H1 (cell line): ENCODE results near the gene MTIF3. TPM values are rescaled to one million over a fixed set of nuclear protein-coding genes. Genes with fewer than 3 reads are reported as not detected.

Experiments used
- CTCF ChIA-PET: fragments of 300-600 bp; sonication (Branson Sonifier 250); formaldehyde crosslinking; loops from one replicate; lab custom pipeline; 2021; ENCODE audit not compliant: partially characterized antibody; lab: Charles Lee
- POLR2A ChIA-PET: fragments of 300-600 bp; sonication (Branson Sonifier 250); formaldehyde crosslinking; loops from one replicate; lab custom pipeline; 2021; ENCODE audit warnings: inconsistent platforms; ENCODE audit not compliant: partially characterized antibody; lab: Charles Lee
- DNase-seq, 2 experiments: peaks; one replicate each; pipeline versions ENCODE4 v3.0.0 to v3.0.0-alpha.2; 2010 to 2022; ENCODE audit warnings: low spot score in 2 of 2, low read depth in 1 of 2, mixed read lengths in 1 of 2
- FAIRE-seq: peaks from 2 replicates; lab custom pipeline; 2011; peaks lifted over from hg19 to GRCh38; lab: Jason Lieb, UNC
- H2AFZ ChIP-seq: 2 replicates; pipeline ENCODE4 v1.8.1; 2012; ENCODE audit warnings: low read length, inconsistent platforms
- H2AK5ac ChIP-seq: 2 replicates; pipeline ENCODE4 v1.6.1; 2013; ENCODE audit warnings: low read depth, low read length
- H2BK120ac ChIP-seq: replicated peaks from 2 replicates; pipeline ENCODE3; 2013; ENCODE audit warnings: low read depth, low read length, inconsistent platforms
- H2BK12ac ChIP-seq: 2 replicates; pipeline ENCODE4 v1.6.1; 2013; ENCODE audit warnings: low read depth, low read length
- H2BK15ac ChIP-seq: 2 replicates; pipeline ENCODE4 v1.6.1; 2013; ENCODE audit warnings: low read length
- H2BK20ac ChIP-seq: 2 replicates; pipeline ENCODE4 v1.6.1; 2013; ENCODE audit warnings: low read length
- H2BK5ac ChIP-seq: 2 replicates; pipeline ENCODE4 v1.6.1; 2013; ENCODE audit warnings: low read depth, low read length
- H3K14ac ChIP-seq: 2 replicates; pipeline ENCODE4 v1.6.1; 2013; ENCODE audit warnings: inconsistent platforms; ENCODE audit not compliant: insufficient read length
- H3K18ac ChIP-seq: 2 replicates; pipeline ENCODE4 v1.6.1; 2013; ENCODE audit warnings: low read length; ENCODE audit errors: extremely low read depth
- H3K23ac ChIP-seq: 2 replicates; pipeline ENCODE4 v1.6.1; 2013; ENCODE audit warnings: inconsistent platforms; ENCODE audit not compliant: insufficient read length
- H3K23me2 ChIP-seq: 2 replicates; pipeline ENCODE4 v1.6.1; 2013; ENCODE audit warnings: low read depth, low read length
- H3K27ac ChIP-seq: 2 replicates; pipeline ENCODE4 v1.6.1; 2011; ENCODE audit warnings: low read depth, low read length, inconsistent platforms
- H3K27me3 ChIP-seq, 4 experiments: replicated peaks in 1 of 4; 1 replicate in 1 of 4; 2 replicates in 3 of 4; pipeline versions ENCODE4 v1.6.1 to v1.8.1; 2011 to 2013; ENCODE audit warnings: low read length in 3 of 4, mild to moderate bottlenecking in 3 of 4, inconsistent platforms in 2 of 4, mixed read lengths in 2 of 4, moderate library complexity in 1 of 4; ENCODE audit not compliant: control insufficient read depth in 3 of 4, insufficient read depth in 3 of 4; ENCODE audit errors: extremely low read depth in 1 of 4
- H3K36me3 ChIP-seq, 4 experiments: 2 replicates each; pipeline versions ENCODE4 v1.6.1 to v1.8.1; 2011 to 2013; ENCODE audit warnings: mild to moderate bottlenecking in 4 of 4, low read length in 3 of 4, moderate library complexity in 2 of 4, control low read depth in 1 of 4, inconsistent platforms in 1 of 4; ENCODE audit not compliant: insufficient read depth in 4 of 4, control insufficient read depth in 2 of 4
- H3K4ac ChIP-seq: replicated peaks from 2 replicates; pipeline ENCODE3; 2013; ENCODE audit warnings: low read length, low read depth, mixed read lengths, inconsistent platforms; ENCODE audit not compliant: insufficient read length
- H3K4me1 ChIP-seq, 4 experiments: replicated peaks in 1 of 4; 1 replicate in 1 of 4; 2 replicates in 3 of 4; pipeline versions ENCODE4 v1.6.1 to v1.8.1; 2011 to 2013; ENCODE audit warnings: low read length in 3 of 4, inconsistent platforms in 2 of 4, mixed read lengths in 1 of 4; ENCODE audit not compliant: insufficient read depth in 4 of 4, control insufficient read depth in 3 of 4
- H3K4me2 ChIP-seq, 2 experiments: 2 replicates each; pipeline versions ENCODE4 v1.6.1 to v1.8.1; 2011 to 2013; ENCODE audit warnings: low read depth in 2 of 2, low read length in 2 of 2, control low read depth in 1 of 2, inconsistent platforms in 1 of 2, mild to moderate bottlenecking in 1 of 2; ENCODE audit not compliant: insufficient read depth in 1 of 2
- H3K4me3 ChIP-seq, 4 experiments: fragments of 200-600, 300-600 bp in 1 of 4; sonication (generic), shearing (Covaris generic), sonication (Bioruptor Twin) in 1 of 4; 2 replicates each; pipeline versions ENCODE4 v1.5.1 to v1.8.1; 2011 to 2016; ENCODE audit warnings: low read length in 4 of 4, low read depth in 3 of 4, control low read depth in 2 of 4, inconsistent platforms in 2 of 4, mild to moderate bottlenecking in 2 of 4, mixed read lengths in 1 of 4, moderate library complexity in 1 of 4; ENCODE audit not compliant: insufficient read depth in 2 of 4; ENCODE audit errors: extremely low read depth in 1 of 4
- H3K56ac ChIP-seq: replicated peaks from 2 replicates; pipeline ENCODE3; 2013; ENCODE audit warnings: low read depth, mild to moderate bottlenecking, mixed read lengths, low read length, inconsistent platforms; ENCODE audit not compliant: insufficient read length
- H3K79me1 ChIP-seq: 2 replicates; pipeline ENCODE4 v1.6.1; 2013; ENCODE audit warnings: low read depth, low read length, control low read depth
- H3K79me2 ChIP-seq, 2 experiments: 2 replicates each; pipeline versions ENCODE4 v1.6.1 to v1.8.1; 2012 to 2013; ENCODE audit warnings: low read length in 2 of 2, mild to moderate bottlenecking in 2 of 2, inconsistent platforms in 1 of 2; ENCODE audit not compliant: insufficient read depth in 2 of 2, control insufficient read depth in 1 of 2
- H3K9ac ChIP-seq, 4 experiments: replicated peaks in 1 of 4; 1 replicate in 1 of 4; 2 replicates in 3 of 4; pipeline versions ENCODE4 v1.6.1 to v1.8.1; 2011 to 2013; ENCODE audit warnings: low read depth in 3 of 4, low read length in 3 of 4, control low read depth in 2 of 4, mild to moderate bottlenecking in 2 of 4, moderate library complexity in 2 of 4, inconsistent platforms in 1 of 4; ENCODE audit errors: extremely low read depth in 1 of 4
- H3K9me3 ChIP-seq, 2 experiments: 2 replicates each; pipeline versions ENCODE4 v1.6.1 to v1.8.1; 2012 to 2013; ENCODE audit warnings: mild to moderate bottlenecking in 2 of 2, moderate library complexity in 2 of 2, control low read depth in 1 of 2, inconsistent platforms in 1 of 2, low read depth in 1 of 2, low read length in 1 of 2, mixed read lengths in 1 of 2; ENCODE audit not compliant: insufficient read depth in 2 of 2
- H4K20me1 ChIP-seq, 2 experiments: replicated peaks in 1 of 2; 2 replicates each; pipeline versions ENCODE3 to v1.8.1; 2011 to 2013; ENCODE audit warnings: inconsistent platforms in 2 of 2, low read length in 2 of 2, mild to moderate bottlenecking in 1 of 2; ENCODE audit not compliant: insufficient read depth in 2 of 2, control insufficient read depth in 1 of 2
- H4K5ac ChIP-seq: 2 replicates; pipeline ENCODE4 v1.6.1; 2013; ENCODE audit warnings: low read length, low read depth, mixed read lengths, inconsistent platforms; ENCODE audit not compliant: insufficient read length
- H4K8ac ChIP-seq: 2 replicates; pipeline ENCODE4 v1.8.0; 2013; ENCODE audit warnings: mild to moderate bottlenecking, moderate library complexity, low read length, inconsistent platforms; ENCODE audit not compliant: insufficient read depth; ENCODE audit errors: extremely low read depth
- H4K91ac ChIP-seq: replicated peaks from 2 replicates; pipeline ENCODE3; 2013; ENCODE audit warnings: low read length, mixed read lengths, inconsistent platforms; ENCODE audit not compliant: insufficient read length
- CBX5 ChIP-seq: fragments of 300-800, 300-1000 bp; sonication (generic); IDR thresholded peaks from 2 replicates; pipeline ENCODE4 v1.7.1; 2016; ENCODE audit warnings: antibody characterized with exemption, low read length, low read depth
- CTBP2 ChIP-seq: IDR thresholded peaks from 2 replicates; pipeline ENCODE4 v1.7.0; 2011; ENCODE audit warnings: borderline replicate concordance, mild to moderate bottlenecking, moderate library complexity, mixed read lengths, low read length; ENCODE audit not compliant: insufficient read depth, insufficient read length
- EP300 ChIP-seq, 2 experiments: IDR thresholded peaks; 1 replicate in 1 of 2; 2 replicates in 1 of 2; pipeline ENCODE4 v1.6.1; 2011 to 2012; ENCODE audit warnings: low read depth in 2 of 2, low read length in 2 of 2, mild to moderate bottlenecking in 2 of 2, borderline replicate concordance in 1 of 2, inconsistent platforms in 1 of 2, moderate library complexity in 1 of 2
- EZH2 ChIP-seq: fragments of 200-600 bp; sonication (generic); IDR thresholded peaks from 2 replicates; pipeline ENCODE4 v1.7.1; 2012; ENCODE audit warnings: low read depth, mild to moderate bottlenecking, moderate library complexity, low read length, inconsistent platforms; ENCODE audit not compliant: severe bottlenecking
- JUN ChIP-seq: IDR thresholded peaks from 2 replicates; pipeline ENCODE4 v1.6.1; 2011; ENCODE audit warnings: low read depth, mild to moderate bottlenecking, improper control_type of control experiment, low read length
- KDM5A ChIP-seq: fragments of 200-600 bp; IDR thresholded peaks from 2 replicates; pipeline ENCODE4 v1.7.1; 2012; ENCODE audit warnings: mild to moderate bottlenecking, low read length, inconsistent platforms, mixed read lengths
- MAFK ChIP-seq: IDR thresholded peaks from 2 replicates; pipeline ENCODE4 v1.6.1; 2012; ENCODE audit warnings: low read depth, mild to moderate bottlenecking, improper control_type of control experiment, low read length
- PHF8 ChIP-seq: fragments of 200-600 bp; sonication (generic); conservative IDR thresholded peaks from 2 replicates; pipeline ENCODE4 v1.7.1; 2012; ENCODE audit warnings: low read depth, mild to moderate bottlenecking, inconsistent platforms, low read length, moderate library complexity
- SIN3A ChIP-seq, 2 experiments: IDR thresholded peaks in 1 of 2; conservative IDR thresholded peaks in 1 of 2; 2 replicates each; pipeline ENCODE4 v1.6.1; 2011 to 2012; ENCODE audit warnings: low read length in 2 of 2, improper control_type of control experiment in 1 of 2, low read depth in 1 of 2, mild to moderate bottlenecking in 1 of 2
- TBP ChIP-seq: IDR thresholded peaks from 2 replicates; pipeline ENCODE4 v1.6.1; 2011; ENCODE audit warnings: low read depth, low read length, improper control_type of control experiment
- WGBS, 2 experiments: shearing (Covaris generic) in 1 of 2; methylation state at CpG; one replicate each; pipeline versions ENCODE4 v1.1.6 to v1.1.7; 2013 to 2015; ENCODE audit warnings: low lambda C conversion rate in 2 of 2, mixed read lengths in 2 of 2, inconsistent platforms in 1 of 2, low coverage in 1 of 2, missing lambda C conversion rate in 1 of 2; ENCODE audit not compliant: insufficient replicate concordance in 2 of 2, insufficient coverage in 1 of 2, insufficient read length in 1 of 2; ENCODE audit errors: extremely low coverage in 1 of 2, missing lambda C conversion rate in 1 of 2; 5-methylcytosine and 5-hydroxymethylcytosine counted together
- polyA plus RNA-seq, 7 experiments: library from polyadenylated mRNA; depleted of rRNA in 3 of 7; stranded (reverse) in 5 of 7; unstranded in 2 of 7; fragments of >200 nt in 5 of 7; fragments of 200-250 nt in 2 of 7; gene quantifications; 1 replicate in 5 of 7; 2 replicates in 1 of 7; 4 replicates in 1 of 7; pipeline versions ENCODE4 v1.2.1 to v1.2.3, GENCODE V29; 2011 to 2013; ENCODE audit warnings: missing spikeins in 2 of 7, mixed read lengths in 2 of 7
- total RNA-seq: library from RNA; stranded (reverse); fragmentation: NEBNext Ultra II Directional; extraction: Animal tissue kit (Norgen Biotek cat#: 25700); gene quantifications from 2 replicates; pipeline ENCODE4 v1.2.1, GENCODE V29; 2021
- TF ChIP-seq, protein P1 (sequence below): IDR thresholded peaks from 2 replicates; pipeline ENCODE4 v1.6.1; 2012; ENCODE audit warnings: inconsistent platforms

MTIF3 gene
- total and polyA plus RNA-seq, 2 of the 8 experiments (the other 6 are each of a cell fraction or from before 2014, with no cell fraction given), result 29.4 to 36.4 TPM

- WGBS, 2 experiments, result 93% methylated on average over 5 of the region's 5 CpGs; no CpG with 5 or more reads in 1 of the 2 experiments
- H2BK20ac ChIP-seq, result no peak overlapping the region
- H3K4me2 ChIP-seq, result no peak overlapping the region
- no peak overlapping the region for H3K4ac ChIP-seq
- H3K14ac ChIP-seq, result no peak overlapping the region
- TF ChIP-seq EP300 (IDR thresholded peaks at IDR 0.05; ENCODE audit: borderline replicate concordance in 1 of 2, low read depth in 2 of 2, low read length in 2 of 2) (no peak), CBX5 (no peak), TBP (no peak), JUN (no peak), SIN3A (conservative IDR thresholded peaks at IDR 0.05 in 1 of 2, IDR thresholded peaks at IDR 0.05 in 1 of 2; ENCODE audit: low read depth in 1 of 2, low read length in 2 of 2) (no peak), CTBP2 (no peak), PHF8 (no peak), KDM5A (no peak), MAFK (no peak), EZH2 (no peak)
- TF ChIP-seq, protein P1, sequence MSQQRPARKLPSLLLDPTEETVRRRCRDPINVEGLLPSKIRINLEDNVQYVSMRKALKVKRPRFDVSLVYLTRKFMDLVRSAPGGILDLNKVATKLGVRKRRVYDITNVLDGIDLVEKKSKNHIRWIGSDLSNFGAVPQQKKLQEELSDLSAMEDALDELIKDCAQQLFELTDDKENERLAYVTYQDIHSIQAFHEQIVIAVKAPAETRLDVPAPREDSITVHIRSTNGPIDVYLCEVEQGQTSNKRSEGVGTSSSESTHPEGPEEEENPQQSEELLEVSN, result no peak
- H3K27ac ChIP-seq, result no peak overlapping the region
- H2BK5ac ChIP-seq, result no peak overlapping the region
- no peak overlapping the region for H2BK15ac ChIP-seq
- H3K4me1 ChIP-seq, result peaks cover 0 to 17% (median 9%) of the 10 kb centered on the region in 4 experiments; a peak in 5 of 7 replicates
- no peak overlapping the region for H3K4me3 ChIP-seq
- H2AK5ac ChIP-seq, result no peak overlapping the region
- DNase-seq, result no peak
- peaks cover 13% of the 10 kb centered on the region for H3K23me2 ChIP-seq
- H4K20me1 ChIP-seq, result peaks cover 0 to 3% of the 10 kb centered on the region in 2 experiments
- H3K18ac ChIP-seq, result no peak overlapping the region
- H3K9me3 ChIP-seq, result no peaks in the 10 kb centered on the region
- peaks cover 12 to 57% (median 39%) of the 10 kb centered on the region in 4 experiments for H3K36me3 ChIP-seq
- H3K56ac ChIP-seq, result no peak overlapping the region
- FAIRE-seq, result no peak
- no peak overlapping the region for H2BK120ac ChIP-seq
- H3K23ac ChIP-seq, result no peak overlapping the region
- H4K8ac ChIP-seq, result no peak overlapping the region
- no peak overlapping the region for H4K5ac ChIP-seq
- no peak overlapping the region for H2BK12ac ChIP-seq
- H3K79me2 ChIP-seq, result peaks cover 0 to 26% of the 10 kb centered on the region in 2 experiments; a peak in 2 of 4 replicates
- H4K91ac ChIP-seq, result no peak overlapping the region
- ChIA-PET POLR2A (interaction anchor here (1.3 to 1.5 kb wide), 2 partner anchors 11 to 15 kb away, joined by 3 to 5 read pairs; no protein-coding TSS in a partner anchor), CTCF (interaction anchor here (0.9 to 4.1 kb wide), 7 partner anchors 22 to 105 kb away, joined by 3 to 21 read pairs (median 3); no protein-coding TSS in a partner anchor)
- H3K79me1 ChIP-seq, result peaks cover 13% of the 10 kb centered on the region
- H3K27me3 ChIP-seq, result peaks cover 0 to 4% (median 2%) of the 10 kb centered on the region in 4 experiments; a peak in 2 of 7 replicates
- no peak overlapping the region for H2AFZ ChIP-seq
- H3K9ac ChIP-seq, result no peak overlapping the region
Measured at GRCh38 chr13:27428160-27428559, 22.2 kb downstream of the MTIF3 start.
